C1 segment of cervical spinal cord (tissue), 14 donors: ENCODE results near the gene BPIFA1.

Experiments used
- DNase-seq, 14 donors: peaks; one replicate each; lab custom pipeline; 2025; lab: John Stamatoyannopoulos, UW

Gene BPIFA1

DNA sequence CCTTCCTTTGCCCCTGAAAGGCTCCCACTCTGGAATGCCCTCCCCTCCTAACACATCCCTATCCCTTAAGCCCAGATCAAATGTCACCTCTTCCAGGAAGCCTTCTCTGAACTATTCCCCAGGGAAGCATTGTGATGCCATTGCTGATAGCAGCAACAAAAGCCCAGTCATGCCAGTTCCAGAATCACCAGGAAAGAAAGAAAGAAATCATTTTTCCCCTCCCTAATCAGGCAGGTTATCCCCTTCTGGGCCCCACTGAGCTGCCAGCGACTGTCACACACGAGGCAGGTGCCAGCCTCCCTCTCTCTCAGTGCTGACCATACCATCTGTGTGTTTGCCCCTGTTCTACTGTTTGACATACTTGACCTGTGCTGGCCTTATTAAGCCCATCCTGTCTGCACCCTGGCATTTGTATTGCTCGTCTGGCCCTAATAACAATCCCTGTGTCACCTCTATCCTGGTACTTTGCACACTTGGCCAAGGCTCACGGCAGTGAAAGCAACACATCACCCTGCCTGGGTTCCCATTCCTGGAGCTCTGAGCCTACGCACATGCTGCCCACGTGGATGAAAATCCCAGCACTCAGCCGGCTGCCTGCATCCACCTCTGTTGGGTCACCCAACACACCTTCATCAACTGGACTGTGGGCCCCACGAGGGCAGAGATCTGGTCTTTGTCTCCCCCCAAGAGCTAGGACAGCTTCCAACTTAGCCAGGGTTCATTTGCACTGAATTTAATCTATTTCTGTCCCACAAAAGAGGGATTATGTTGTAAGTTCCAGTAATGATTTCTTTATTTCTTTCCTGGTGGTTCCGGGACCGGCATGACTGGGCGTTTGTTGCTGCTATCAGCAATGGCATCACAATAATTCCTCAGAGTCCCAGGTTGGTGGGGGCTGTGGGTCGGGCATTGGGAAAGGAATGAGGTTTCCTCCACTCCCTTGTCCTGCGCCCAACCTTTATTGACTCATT, 42.0 kb downstream of the BPIFA1 start:
- peak in 1 of 14 donors; percentile 57 for DNase-seq

DNA sequence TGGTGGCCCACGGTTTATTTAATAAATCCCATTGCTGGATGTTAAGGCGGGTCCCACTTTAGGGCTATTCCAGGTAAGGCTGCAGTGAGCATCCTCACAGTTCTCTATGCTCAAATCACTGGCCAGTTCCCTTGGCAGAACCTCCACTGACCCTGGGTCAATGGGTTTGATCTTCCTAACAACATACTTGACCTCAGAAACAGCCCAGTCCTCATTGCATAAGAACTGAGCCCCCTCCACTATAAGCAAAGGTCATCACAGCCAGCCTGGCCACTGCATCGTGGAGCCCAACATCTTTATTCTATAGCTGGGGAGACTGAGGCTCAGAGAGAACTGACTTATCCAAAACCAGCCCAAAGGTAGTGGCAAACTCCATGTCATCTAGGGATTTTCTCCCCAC, 42.9 kb downstream of the BPIFA1 start:
- DNase-seq: no peak

DNA sequence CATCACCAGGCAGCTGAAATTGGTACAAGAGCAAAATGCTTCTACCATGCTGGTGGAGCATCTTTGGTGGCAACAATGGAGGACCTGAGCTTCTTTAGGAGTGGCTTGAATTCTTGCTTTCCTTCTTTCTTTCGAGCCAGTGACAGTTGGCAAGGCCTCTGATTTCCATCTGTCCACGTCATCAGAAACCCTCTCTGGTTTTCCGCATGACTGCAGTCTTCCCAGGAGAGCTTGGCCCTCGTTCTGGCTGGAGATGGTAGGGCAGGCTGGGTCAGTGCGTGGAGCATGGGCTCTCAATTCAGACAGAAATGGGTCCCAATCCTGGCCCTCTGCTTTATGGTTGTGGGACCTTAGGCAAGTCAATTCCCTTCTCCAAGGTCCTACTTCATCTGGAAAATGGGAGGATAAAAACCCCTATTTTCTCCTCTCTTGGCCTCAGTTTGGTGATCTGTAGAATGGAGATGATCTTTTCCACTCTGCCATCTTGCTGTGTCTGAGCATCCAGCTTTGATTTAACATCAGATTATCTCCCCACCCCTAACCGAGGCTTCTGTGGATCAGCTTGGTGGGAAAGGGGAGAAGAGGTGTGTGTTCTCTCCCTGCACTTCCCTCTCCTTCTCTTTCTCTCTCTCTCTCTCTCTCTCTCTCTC, 43.6 kb downstream of the BPIFA1 start:
- DNase-seq: peak in 1 of 14 donors; percentile 8

DNA sequence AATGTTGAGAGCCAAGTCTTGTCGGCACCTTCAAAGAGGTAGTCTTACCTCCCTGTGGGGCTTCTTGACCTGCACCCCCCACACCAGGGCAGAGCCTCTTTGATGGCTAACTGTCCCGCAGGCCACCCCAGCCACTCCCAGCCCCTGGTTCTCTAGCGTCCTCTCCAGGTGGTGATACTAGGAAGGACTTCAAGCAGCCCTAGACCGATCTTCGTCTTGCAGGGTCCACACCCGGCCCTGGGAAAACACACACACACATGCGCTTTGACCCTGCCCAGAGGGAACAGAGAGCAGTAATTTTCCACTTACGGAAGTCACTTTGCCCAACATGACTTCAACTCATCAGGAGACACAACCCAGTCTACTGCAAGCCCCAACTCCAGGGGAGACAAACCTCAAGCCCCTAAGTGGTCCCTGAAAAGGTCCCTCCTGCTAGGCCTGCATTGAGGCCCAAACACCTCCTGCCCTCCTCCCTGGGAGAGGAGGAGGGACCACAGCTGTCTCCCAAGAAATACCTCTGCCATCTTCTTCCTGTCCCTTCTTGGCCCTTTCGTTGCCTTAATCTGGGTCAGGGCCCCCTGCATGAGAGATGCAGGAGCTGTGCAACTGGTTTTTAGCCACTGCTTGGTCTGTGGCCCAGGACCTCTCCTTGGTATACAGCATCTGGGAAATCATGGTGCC, 44.3 kb downstream of the BPIFA1 start:
- DNase-seq: no peak

DNA sequence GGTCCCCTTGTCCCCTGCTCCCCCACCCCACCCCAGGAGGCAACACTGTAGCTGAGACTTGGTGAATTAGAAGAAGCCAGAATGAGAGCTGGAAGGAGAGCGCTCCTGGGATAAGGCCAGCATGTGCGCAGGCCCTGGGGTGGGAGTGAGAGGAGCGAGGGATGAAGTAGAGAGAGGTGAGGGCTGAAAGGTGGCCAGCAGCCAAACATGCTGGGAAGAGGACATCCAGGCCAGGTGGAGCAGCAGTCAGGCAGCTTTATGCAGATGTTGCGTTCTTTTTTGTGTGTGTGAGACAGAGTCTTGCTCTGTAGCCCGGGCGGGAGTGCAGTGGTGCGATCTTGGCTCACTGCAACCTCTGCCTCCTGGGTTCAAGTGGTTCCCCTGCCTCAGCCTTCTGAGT, 45.0 kb downstream of the BPIFA1 start:
- DNase-seq: no peak

DNA sequence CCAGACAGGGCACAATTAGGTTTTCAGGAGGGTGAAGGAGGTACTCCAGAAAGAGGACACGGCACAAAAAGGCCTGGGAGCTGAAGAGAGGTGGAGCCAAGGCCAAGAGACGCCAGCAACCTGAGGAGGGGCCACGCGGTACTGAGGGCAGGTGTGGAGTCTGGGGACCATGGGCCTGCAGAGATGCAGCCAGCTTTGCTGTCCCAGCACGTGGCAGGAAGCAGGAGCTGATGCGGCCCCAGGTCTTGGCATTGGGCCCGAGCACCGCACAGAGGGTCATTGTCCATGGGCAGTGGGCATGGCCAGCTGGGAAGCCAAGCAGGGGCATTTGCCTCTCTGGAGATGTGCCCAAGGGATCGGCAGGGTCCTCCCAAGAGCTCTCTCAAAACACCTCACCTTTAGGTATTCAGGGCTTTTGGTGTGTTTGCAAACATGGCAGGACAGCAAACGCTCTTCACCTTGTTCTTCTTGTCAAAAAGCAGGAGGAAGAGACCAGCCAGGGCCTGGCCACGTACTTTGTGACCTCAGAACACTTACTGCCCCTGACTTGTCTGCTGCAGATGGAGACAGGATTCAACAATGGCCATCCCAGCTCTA, 45.9 kb downstream of the BPIFA1 start:
- DNase-seq: peak in 8 of 14 donors; percentile 16 to 72 (median 33)

DNA sequence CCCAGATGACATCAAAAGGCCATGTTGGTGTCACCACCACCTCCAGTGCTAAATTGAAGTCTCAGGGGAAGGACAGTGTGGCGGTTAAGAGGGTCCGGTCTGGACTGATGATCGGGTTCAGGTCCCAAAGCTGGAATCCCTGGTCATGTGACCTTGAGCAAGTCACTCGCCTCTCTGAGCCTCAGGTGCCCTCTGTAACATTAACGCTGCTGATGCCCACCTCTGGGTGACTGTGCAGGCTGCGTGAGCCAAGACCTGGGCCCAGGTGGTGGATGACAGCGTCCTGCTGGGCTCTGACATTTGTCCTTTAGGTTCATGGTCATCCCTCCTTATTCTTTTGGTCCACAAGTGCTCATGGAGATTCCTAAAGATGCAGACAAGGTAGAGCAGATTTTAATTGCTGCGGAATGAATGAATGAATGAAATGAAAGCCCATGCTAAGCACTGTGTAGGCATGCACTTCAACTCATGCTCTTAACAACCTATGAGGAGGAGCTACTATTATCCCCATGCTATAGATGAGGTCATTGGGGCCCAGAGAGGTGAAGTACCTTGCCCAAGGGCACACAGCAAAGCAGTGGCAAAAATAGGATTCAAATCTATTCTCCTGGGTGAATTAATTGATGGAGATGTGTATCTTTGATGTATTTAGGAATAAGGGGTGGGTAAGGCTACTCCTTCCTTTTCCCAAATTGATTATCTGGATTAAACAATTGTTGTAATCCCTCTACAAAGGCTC, 46.6 kb downstream of the BPIFA1 start:
- no peak for DNase-seq

DNA sequence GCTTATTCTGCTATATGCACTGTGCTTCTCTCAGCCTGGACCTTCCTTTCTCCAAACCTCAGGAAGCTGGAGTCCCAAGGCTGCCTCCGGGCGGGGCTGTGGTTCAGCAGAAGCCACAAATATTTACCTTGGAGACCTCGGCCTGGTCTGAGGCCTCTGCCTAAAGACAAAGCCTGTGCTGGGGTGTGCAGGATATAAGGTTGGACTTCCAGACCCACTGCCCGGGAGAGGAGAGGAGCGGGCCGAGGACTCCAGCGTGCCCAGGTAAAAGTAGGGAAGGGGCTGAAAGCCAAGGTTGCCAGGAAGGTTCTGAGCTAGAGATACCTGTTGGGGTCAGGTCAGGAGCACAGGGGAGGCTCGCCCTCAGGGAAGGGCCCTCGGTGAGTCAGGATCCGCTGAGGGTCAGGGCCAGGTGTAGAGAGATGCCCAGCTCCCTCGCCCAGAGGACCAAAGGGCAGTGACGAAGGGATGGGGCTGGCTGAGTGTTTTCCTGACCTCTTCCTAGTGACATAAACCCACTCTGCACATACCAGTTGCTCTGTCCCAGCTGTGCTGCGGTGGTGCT, 47.3 kb downstream of the BPIFA1 start, which contains the start of gene BPIFB1:
Gene BPIFB1, plus strand, starts transcription at position 224 of the 565 bp plus-strand sequence. CDS start 2,860 bp downstream, outside the sequence.
- no peak for DNase-seq

DNA sequence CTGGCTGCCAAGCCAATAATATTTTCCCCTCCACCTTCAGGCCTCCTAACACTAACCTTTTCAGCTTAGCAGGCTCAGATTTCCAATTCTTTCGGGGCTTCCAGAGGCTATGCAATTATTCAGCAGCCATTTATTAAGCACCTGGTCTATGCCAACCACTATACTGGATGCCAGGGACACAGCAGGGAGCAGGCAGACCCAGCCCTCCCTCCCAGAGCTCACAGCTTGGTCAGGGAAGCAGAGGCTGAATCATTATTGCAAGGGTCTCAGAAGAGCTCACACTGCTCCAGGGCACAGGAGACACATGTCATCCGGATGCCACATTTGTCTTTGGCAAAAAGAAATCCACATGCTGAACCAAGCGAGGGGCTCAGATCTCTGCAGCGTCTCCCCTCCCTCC, 48.5 kb downstream of the BPIFA1 start:
- no peak for DNase-seq

DNA sequence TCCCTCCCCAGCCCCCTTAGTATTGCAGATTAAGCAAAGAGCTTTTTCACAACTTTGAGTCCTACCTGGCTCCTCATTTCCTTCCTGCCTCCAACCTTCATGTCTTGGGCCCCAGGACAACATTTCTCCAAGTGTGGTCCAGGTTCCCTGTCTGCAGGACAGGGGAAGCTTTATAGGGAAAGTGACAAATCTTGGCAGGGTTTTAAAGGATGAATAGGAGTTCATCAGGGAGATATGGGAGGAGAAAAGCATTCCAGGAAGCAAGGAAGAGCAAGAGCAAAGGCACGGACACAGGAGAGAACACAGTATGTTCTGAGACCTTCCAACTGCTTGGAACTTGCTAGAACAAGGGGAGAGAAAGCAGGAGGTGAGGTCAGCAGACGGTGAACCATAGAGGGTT, 49.1 kb downstream of the BPIFA1 start:
- no peak for DNase-seq

DNA sequence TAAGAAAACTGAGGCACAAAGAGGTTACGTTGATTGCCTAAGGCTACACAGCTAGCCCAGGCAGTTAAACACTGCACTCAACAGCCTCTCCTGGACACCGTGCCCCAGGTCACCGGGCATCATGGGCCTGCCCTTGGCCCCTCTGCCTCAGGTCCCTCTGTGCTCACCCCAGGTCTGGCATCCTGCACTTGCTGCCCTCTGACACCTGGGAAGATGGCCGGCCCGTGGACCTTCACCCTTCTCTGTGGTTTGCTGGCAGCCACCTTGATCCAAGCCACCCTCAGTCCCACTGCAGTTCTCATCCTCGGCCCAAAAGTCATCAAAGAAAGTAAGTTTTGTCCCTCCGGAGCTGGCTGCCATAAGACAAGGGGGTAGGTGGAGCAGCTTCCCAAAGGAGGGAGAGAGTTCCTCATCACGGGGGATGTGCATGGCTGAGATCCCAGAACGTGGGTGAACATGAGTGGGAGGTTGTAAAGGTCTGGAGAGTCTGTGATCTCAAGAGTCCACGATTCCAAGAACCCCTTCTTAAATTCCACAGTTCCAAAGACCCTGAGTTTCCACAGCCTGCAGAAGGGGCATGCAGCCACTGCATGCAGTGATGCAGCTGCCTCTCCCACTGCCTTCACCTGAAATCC, 50.2 kb downstream of the BPIFA1 start:
- DNase-seq: no peak

DNA sequence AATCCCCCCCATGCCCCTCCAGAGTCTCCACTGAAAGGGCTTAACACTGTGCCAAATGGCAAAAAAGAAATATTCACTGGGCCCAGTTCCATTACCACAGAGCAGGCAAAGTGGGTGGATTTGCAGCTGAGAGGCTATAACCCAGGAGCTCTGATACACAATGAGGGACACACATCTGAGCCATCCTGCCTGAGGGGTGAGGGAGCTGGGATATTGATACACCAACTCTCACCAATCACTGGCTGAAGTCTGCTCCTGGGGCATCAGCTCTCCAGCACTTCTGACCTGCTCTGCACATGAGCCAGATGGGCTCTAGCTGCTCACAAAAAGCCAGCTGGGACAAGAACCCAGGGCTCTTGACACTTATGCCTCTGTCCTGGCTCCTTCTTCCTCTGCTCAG, 52.1 kb downstream of the BPIFA1 start:
- DNase-seq: no peak

DNA sequence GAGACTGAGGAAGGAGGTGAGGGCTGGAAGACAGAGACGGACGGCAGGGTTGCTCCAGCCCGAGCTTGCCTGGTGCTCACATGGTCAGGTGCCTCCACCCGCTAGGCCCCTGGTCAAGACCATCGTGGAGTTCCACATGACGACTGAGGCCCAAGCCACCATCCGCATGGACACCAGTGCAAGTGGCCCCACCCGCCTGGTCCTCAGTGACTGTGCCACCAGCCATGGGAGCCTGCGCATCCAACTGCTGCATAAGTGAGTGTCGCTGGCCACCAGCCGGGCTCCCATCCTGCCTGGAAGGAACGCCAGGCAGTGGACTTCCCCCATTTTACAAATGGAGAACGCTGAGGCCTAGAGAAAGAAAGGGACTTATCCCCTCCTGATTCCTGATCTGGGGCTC, 55.1 kb downstream of the BPIFA1 start:
- no peak for DNase-seq

DNA sequence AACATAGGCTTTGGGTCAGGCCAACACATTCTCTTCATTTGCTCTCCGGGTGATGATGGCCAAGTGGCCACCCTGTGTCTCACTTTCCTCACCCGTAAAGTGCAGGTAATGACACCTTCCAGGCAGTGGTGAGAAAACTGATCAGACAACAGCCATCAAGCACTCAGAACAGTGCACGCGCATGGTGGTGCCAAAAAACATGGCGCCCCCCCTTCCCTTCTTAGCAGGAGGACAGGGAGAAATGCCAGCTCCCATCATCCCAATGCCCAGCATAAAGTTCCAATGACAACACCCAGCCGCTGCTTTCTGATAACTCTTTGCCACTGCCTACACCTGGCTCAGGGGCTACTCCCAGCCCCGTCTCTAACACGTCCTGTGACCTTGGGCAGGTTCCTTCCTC, 55.6 kb downstream of the BPIFA1 start:
- no peak for DNase-seq

DNA sequence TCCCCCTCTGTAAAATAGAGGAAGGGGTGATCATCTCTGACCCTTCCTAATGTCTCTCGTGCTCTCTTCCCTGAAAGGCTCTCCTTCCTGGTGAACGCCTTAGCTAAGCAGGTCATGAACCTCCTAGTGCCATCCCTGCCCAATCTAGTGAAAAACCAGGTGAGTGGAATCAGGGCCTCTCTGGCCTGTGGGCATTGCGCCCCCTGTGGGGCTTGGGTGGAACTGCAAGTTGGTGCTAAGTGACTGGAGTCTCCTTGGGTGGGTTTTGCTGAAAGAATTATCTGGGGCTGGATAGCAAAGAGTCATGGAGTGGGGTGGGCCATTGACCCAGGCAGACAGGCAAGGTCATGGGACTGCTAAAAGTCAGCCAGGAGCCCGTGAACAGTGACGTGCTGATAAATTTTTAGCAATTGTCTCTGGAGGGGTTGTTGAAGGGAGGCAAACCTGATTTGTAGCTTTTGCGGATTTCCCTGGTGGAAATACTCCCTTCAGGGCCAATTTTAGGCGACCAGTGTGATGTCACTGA, 56.1 kb downstream of the BPIFA1 start:
- peak in 8 of 14 donors; percentile 7 to 69 (median 22) for DNase-seq
